ENCODE measurements around the gene MARK1. TPM values are rescaled to one million over a fixed set of nuclear protein-coding genes. Genes with fewer than 3 reads are reported as not detected.

Gene MARK1
- total and polyA plus RNA-seq, 2 of the 13 experiments (the other 11 are each of a cell fraction or from before 2014, with no cell fraction given): not detected

- POLR2A ChIA-PET: no interaction called here
- DNase-seq (ENCODE audit: low spot score) (no peak), FAIRE-seq (no peak), ATAC-seq (no peak)
- intact Hi-C loops (cut with micrococcal nuclease; ENCODE audit: unreplicated experiment): no loop called here
- no peak overlapping the region for H3K27ac ChIP-seq (ENCODE audit: extremely low read length, insufficient read depth, low read length)
- in situ Hi-C loops (cut with HindIII; ENCODE audit: extremely low pct_ligation_motif_present, low pct_unique_long_range_greater_than_20kb): no loop called here
- CTCF ChIA-PET (ENCODE audit: low intra/inter-chr PET ratio, low total read pairs): no interaction called here
- TF ChIP-seq ATF6 (CRISPR knock-in tag; conservative IDR thresholded peaks at IDR 0.05) (no peak), ZNF780A (CRISPR knock-in tag; IDR thresholded peaks at IDR 0.05) (no peak), ZNF383 (CRISPR knock-in tag; IDR thresholded peaks at IDR 0.05; ENCODE audit: borderline replicate concordance) (no peak), ZNF607 (CRISPR knock-in tag; IDR thresholded peaks at IDR 0.05; ENCODE audit: borderline replicate concordance) (no peak), FOXJ3 (CRISPR knock-in tag; IDR thresholded peaks at IDR 0.05; ENCODE audit: borderline replicate concordance) (no peak), FOSL2 (CRISPR knock-in tag; IDR thresholded peaks at IDR 0.05) (no peak), ZNF615 (CRISPR knock-in tag; IDR thresholded peaks at IDR 0.05; ENCODE audit: borderline replicate concordance) (no peak), ZNF543 (CRISPR knock-in tag; IDR thresholded peaks at IDR 0.05) (no peak), HNF1A (IDR thresholded peaks at IDR 0.05; ENCODE audit: low read depth) (no peak), HNF1A (CRISPR knock-in tag; IDR thresholded peaks at IDR 0.05; ENCODE audit: borderline replicate concordance) (no peak), IKZF4 (CRISPR knock-in tag; IDR thresholded peaks at IDR 0.05; ENCODE audit: borderline replicate concordance, low read depth, not compliant biosample characterization) (no peak), HMGA1 (CRISPR knock-in tag; conservative IDR thresholded peaks at IDR 0.05) (no peak), TRAFD1 (CRISPR knock-in tag; IDR thresholded peaks at IDR 0.05; ENCODE audit: borderline replicate concordance) (no peak), CERS6 (CRISPR knock-in tag; IDR thresholded peaks at IDR 0.05) (no peak), ZNF567 (CRISPR knock-in tag; IDR thresholded peaks at IDR 0.05; ENCODE audit: borderline replicate concordance) (no peak), ZFP36L2 (CRISPR knock-in tag; IDR thresholded peaks at IDR 0.05) (no peak), ZNF619 (CRISPR knock-in tag; IDR thresholded peaks at IDR 0.05) (no peak), HMG20A (CRISPR knock-in tag; IDR thresholded peaks at IDR 0.05; ENCODE audit: borderline replicate concordance) (no peak)
- no peak overlapping the region for H3K9ac ChIP-seq (ENCODE audit: insufficient read depth, low read depth, low read length)
- no peak overlapping the region for H3K4me3 ChIP-seq (replicated peaks in 1 of 3; ENCODE audit: insufficient read depth in 1 of 3, low read depth in 2 of 3, low read length in 3 of 3)
- no peaks in the 10 kb centered on the region for H3K79me2 ChIP-seq (ENCODE audit: insufficient read depth, low read length)
- WGBS (ENCODE audit: low lambda C conversion rate): 0% methylated on average over 2 of the region's 2 CpGs
- no peaks in the 10 kb centered on the region for H3K4me1 ChIP-seq (ENCODE audit: insufficient read depth, low read length)
- H2AFZ ChIP-seq (ENCODE audit: low read length): no peak overlapping the region
- no TSS peak for BruUV-seq (replicated peaks)
- H3K36me3 ChIP-seq (replicated peaks in 1 of 2; ENCODE audit: control insufficient read depth in 1 of 2, insufficient read depth in 2 of 2, low read length in 2 of 2): no peaks in the 10 kb centered on the region
- no peak overlapping the region for H3K4me2 ChIP-seq (ENCODE audit: low read depth, low read length)
- no peaks in the 10 kb centered on the region for H3K27me3 ChIP-seq (ENCODE audit: control insufficient read depth in 1 of 2, insufficient read depth in 2 of 2, low read length in 2 of 2)
- no peaks in the 10 kb centered on the region for H3K9me3 ChIP-seq (ENCODE audit: low read length)
- no peaks in the 10 kb centered on the region for H4K20me1 ChIP-seq (ENCODE audit: insufficient read depth, low read length)
Observed at GRCh38 chr1:220551718-220552117, 23.8 kb downstream of the MARK1 start.
